NCI-H446 treated with DMSO at 0.1 percent for 48 hours (cell line): ENCODE measurements around the gene FN1.

Source experiments
- DNase-seq: peaks from one replicate; lab custom pipeline; 2025; lab: John Stamatoyannopoulos, UW

The FN1 gene

GRCh38 chr2:215407061-215407460 is 28.8 kb downstream of the FN1 start:
- no peak for DNase-seq

DNA sequence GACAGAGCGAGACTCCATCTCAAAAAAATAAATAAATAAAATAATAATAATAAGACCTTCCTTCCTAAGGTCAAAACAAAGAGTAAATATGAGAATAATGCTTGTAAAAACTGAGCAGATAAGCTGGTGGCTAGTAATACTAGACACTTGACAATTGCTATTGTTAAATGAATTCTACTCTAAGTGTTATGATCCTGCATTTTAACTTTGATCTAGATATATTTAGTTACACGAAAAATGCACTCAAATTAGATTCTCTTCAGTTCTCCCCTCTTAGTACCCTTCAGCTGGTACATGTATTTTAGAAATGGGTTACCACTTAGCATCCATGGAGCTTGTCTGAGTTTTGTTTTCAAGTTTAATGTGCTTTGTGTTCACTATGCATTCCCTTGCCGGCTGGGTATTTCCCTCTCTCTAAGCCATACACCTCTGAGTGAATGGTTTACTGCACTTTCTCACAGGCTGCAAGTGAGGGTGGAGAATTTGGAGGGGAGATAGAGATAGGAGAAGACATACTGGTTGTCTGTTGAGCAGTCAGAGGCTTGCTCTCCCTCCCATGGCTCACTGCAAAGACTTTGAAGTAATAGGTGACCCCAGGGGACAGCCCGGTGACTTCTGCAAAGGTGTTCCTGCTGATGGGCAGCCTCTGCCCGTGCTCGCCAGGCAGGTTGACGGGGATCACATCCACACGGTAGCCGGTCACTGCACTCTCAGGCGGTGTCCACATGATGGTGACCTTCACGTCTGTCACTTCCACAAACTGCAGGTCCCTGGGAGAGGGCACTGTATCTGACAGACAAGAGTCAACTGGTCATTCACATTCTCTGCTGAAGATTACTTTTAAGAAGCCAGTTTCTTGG is 29.9 kb downstream of the FN1 start:
- DNase-seq = no peak

DNA sequence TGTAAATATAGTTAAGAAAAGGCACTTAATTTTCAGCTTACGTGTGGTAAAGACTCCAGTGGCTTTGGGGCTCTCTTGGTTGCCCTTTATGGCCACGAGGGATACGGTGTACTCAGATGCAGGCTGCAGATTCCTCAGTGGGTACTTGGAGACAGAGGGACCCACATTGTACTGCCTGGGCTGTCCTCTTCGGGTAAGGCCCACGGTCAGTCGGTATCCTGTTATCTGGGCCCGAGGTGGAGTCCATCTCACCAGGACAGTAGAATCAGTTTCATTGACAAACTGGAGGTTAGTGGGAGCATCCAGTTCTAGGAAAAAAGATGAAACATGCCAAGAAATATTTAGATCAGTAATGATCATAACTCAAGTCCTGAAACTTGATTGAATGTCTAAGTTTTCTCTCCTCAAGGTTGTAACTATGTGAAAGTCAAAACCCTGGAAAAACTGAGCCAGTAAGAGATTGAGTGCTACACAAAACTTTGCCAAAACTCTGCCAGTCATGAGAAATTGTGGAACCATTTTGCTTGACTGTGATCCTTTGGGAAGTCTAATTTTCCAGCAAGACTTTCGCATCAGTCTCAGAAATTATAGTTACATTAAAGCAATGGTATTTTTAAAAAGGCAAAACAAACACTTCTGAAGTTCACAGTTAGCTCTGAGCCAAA is 31.4 kb downstream of the FN1 start:
- DNase-seq = no peak

GRCh38 chr2:215403441-215404347 is 32.2 kb downstream of the FN1 start:
- DNase-seq = no peak

GRCh38 chr2:215401896-215402379 is 33.9 kb downstream of the FN1 start:
- DNase-seq = no peak

- no peak for DNase-seq
Measured at GRCh38 chr2:215399067-215399716, 36.7 kb downstream of the FN1 start.

- DNase-seq = no peak
Measured at GRCh38 chr2:215397632-215398341, 38.1 kb downstream of the FN1 start.

DNA sequence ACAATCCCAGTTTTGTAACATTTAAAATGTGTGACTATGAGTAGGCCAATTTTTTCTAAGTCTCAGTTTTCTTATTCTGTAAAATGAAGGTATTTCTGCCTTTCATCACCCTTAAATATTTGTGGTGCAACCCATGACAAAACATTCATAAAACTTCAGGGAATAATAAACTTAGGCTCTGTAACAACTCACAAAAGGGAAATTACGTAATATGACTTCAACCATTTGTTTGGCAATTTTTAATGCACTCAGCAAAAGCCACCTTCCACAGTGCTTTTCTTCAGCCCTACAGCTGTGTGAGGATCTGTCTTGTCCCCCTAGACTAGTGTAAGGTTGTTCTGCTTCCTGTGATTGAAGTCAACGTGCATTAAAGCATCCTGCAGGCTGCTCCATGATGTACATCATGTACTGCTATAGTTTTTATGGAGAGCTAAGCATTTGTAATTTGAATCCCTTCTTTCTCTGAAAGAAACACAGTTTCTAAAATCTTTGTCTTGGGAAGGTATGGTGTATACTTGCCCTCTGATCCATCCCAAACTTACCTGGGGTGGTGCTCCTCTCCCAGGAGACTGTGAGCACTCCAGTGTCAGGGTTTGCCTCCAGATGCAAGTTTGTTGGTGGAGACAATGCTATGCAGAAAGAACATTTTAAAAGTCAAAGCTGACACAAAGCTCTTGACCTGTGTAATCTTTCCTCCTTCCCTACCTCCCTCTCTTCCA is 39.1 kb downstream of the FN1 start:
- DNase-seq = no peak

DNA sequence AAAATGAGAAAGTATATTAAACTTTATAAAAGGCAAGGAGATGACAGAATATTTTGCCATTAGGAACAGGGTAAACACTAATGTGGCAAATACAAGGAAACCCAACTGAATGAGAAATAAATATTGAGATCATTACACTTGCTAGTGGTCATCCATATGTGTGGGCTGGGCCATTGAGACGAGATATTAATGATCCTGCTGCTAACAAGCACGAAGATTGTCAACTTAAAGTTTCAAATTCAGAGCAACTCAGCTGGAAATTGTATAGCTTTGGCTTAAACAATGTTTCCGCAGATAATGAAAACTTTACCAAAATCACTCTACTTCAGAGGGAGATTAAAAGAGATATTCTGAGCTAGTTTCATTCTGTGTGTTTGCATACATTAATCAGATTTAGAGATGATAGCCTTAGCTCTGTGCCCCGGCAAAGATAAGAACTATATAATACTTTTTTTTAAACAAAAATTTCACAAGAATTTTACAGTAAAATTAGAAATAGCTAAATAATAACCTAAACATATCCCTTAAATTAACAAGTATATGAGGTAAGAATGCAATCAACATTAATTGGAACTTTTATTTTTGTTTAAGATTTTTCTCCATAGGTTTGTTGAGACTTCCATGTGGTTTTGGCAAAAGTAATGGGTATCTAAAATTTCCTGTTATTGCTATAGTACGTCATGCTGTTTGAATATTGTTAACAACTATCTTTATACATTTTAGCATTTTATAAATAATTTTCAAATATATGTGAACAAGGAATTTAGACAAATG is 40.0 kb downstream of the FN1 start:
- DNase-seq = no peak

GRCh38 chr2:215394102-215394805 is 41.6 kb downstream of the FN1 start:
- DNase-seq = no peak

- no peak for DNase-seq
Measured at GRCh38 chr2:215392687-215393270, 43.1 kb downstream of the FN1 start.

DNA sequence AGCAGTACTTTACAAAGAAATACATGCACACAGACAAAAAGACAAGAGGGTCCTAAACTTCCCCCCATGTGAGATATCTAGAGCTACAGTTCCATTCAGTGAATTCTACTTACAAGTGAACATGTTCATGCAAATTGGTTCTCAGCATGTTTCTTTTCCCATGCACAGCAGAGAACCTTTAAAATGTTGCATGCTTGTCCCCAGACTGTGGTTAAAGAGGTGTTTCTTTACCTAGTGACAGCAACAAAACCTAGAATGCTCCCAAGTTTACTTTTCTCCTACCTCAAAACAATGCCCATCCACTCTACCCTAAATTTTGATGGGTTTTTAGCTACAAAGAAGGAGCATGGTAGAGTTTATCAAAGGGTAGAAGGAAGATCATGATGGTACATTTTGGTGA is 43.7 kb downstream of the FN1 start:
- no peak for DNase-seq

- DNase-seq = no peak
Measured at GRCh38 chr2:215391531-215391930, 44.3 kb downstream of the FN1 start.

- no peak for DNase-seq
Measured at GRCh38 chr2:215390550-215390913, 45.3 kb downstream of the FN1 start.

DNA sequence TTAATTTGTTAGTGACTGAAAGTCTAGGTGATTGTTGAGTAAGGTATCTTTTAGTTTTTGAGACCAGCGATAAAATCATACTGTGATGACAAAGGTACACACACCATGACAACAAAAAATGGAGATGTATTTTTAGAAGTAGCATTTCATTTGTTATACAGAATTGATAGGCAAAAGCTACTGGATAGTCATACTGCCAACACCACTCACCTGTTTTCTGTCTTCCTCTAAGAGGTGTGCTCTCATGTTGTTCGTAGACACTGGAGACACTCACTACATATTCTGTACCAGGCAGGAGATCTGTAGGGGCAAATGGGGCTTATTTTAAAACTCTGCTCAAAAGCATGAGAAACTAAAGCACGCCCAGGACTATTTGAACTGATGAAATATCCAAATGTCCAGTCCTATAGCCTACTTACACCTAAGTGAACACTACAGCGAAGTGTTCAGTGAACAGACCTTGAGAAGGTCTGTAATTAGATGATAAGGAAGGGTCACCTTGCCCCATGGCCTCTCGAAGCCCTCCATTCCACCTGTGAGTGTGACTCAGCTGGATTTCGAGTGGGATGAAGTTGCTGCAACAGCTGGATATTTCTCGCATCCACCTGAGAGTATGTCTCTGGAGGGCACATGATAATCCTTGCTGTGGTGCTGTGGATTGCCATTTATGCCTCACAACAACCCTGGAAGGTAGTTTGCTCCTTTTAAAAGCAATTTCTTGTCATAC is 47.7 kb downstream of the FN1 start:
- DNase-seq = no peak

DNA sequence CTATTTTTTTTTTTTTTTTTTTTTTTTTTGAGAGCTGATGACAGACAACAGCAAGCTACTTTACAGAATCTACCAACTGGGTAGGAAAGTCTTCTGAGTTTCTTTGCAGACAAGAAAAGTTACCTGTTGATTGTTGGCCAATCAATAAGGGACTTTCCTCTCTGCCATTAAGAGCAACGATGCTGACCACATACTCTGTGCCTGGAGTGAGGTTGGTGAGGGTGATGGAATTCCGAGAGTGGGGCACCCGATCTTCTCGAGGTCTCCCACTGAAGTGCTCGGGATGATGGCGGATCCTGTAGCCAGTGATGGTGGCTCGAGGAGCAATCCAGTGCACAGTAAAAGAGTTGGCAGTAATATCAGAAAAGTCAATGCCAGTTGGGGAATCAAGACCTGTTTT is 49.3 kb downstream of the FN1 start:
- DNase-seq = no peak

- DNase-seq = no peak
Measured at GRCh38 chr2:215384710-215385109, 51.2 kb downstream of the FN1 start.

- no peak for DNase-seq
Measured at GRCh38 chr2:215383652-215384279, 52.1 kb downstream of the FN1 start.
